ENCODE measurements around the gene EPHA8.

DNA sequence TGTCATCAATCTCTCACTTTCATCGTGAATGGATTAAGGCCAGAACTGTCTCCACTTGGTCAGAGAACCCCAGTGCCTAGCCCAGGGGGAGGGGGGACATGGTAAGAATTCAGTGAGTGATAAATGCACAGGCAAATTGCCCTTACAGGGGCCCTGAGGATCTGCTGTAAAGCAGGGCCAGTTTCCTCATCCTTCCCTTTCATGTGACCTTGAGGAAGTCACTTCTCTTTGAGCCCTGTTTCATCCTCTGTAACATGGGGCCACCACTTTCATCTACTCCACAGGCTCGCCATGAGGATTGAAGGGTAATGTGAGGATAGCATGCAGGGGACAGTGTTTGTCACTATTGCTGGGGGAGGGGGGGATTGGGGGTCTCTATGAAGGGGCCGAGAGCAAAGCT, 45.1 kb downstream of the EPHA8 start:
- TF ChIP-seq, protein P1, sequence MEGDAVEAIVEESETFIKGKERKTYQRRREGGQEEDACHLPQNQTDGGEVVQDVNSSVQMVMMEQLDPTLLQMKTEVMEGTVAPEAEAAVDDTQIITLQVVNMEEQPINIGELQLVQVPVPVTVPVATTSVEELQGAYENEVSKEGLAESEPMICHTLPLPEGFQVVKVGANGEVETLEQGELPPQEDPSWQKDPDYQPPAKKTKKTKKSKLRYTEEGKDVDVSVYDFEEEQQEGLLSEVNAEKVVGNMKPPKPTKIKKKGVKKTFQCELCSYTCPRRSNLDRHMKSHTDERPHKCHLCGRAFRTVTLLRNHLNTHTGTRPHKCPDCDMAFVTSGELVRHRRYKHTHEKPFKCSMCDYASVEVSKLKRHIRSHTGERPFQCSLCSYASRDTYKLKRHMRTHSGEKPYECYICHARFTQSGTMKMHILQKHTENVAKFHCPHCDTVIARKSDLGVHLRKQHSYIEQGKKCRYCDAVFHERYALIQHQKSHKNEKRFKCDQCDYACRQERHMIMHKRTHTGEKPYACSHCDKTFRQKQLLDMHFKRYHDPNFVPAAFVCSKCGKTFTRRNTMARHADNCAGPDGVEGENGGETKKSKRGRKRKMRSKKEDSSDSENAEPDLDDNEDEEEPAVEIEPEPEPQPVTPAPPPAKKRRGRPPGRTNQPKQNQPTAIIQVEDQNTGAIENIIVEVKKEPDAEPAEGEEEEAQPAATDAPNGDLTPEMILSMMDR (optimal IDR thresholded peaks at IDR 0.05 in 1 of 3, IDR thresholded peaks at IDR 0.05 in 1 of 3, conservative IDR thresholded peaks at IDR 0.05 in 1 of 3; ENCODE audit: extremely low read depth in 1 of 3, insufficient read depth in 2 of 3, low read length in 3 of 3), result no peak
- TF ChIP-seq EZH2 (IDR thresholded peaks at IDR 0.05; ENCODE audit: low read length), result no peak

Measured in keratinocyte (primary cell).